Body of pancreas (tissue), 4 donors: ENCODE measurements around the gene WDR38.

Experiments
- CTCF ChIP-seq, 7 experiments: fragments of 450-650 bp in 4 of 7; fragments of 200-600 bp in 3 of 7; sonication (generic) in 3 of 7; IDR thresholded peaks; one replicate each; pipeline ENCODE4 v1.5.1; 2016 to 2019; ENCODE audit warnings: antibody characterized with exemption in 7 of 7
- POLR2A ChIP-seq, 3 donors: fragments of 450-650 bp; IDR thresholded peaks; one replicate each; pipeline ENCODE4 v1.6.1; 2016; ENCODE audit warnings: antibody characterized with exemption in 3 of 3, mild to moderate bottlenecking in 2 of 3

DNA sequence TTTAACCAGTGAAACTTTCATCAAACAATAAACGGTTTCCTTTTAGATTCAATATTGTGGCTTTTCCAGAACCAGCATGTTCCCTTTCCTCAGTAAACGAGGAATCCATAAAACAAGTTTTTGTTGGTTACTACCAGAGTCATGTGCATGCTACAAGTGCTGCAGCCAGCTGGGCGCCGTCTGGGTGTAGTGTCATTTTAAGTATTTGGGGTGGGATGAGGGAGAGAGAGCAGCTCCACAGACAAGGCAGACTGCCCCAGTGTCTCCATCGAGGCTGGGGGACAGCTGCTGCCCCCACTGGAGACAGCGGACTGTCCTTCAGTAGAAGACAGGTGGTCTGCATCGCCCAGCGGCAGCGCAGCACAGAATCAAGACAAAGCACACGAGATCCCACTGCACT, 26.0 kb downstream of the WDR38 start:
- TF ChIP-seq CTCF (IDR thresholded peaks at IDR 0.05) (no peak), POLR2A (IDR thresholded peaks at IDR 0.05) (no peak)
